Colonic mucosa (tissue), 4 donors: ENCODE results near the gene SLC25A25. TPM values are rescaled to one million over a fixed set of nuclear protein-coding genes. Genes with fewer than 3 reads are reported as not detected.

Source experiments
- DNase-seq: peaks from one replicate; pipeline ENCODE4 v3.0.0-alpha.2; 2020
- H3K27ac ChIP-seq: fragments of 200-600 bp; one replicate; pipeline ENCODE4 v1.8.0; 2021
- H3K27me3 ChIP-seq: fragments of 200-600 bp; one replicate; pipeline ENCODE4 v1.8.0; 2021
- H3K36me3 ChIP-seq: fragments of 200-600 bp; one replicate; pipeline ENCODE4 v1.8.0; 2021
- H3K4me1 ChIP-seq: fragments of 200-600 bp; one replicate; pipeline ENCODE4 v1.8.0; 2021; ENCODE audit warnings: mild to moderate bottlenecking
- H3K4me3 ChIP-seq: fragments of 200-600 bp; one replicate; pipeline ENCODE4 v1.8.0; 2021
- H3K9ac ChIP-seq, 2 donors: one replicate each; pipeline ENCODE4 v1.7.0; 2013; ENCODE audit warnings: control low read depth in 2 of 2, low read depth in 2 of 2, low read length in 2 of 2
- H3K9me3 ChIP-seq: fragments of 200-600 bp; one replicate; pipeline ENCODE4 v1.8.0; 2021
- CTCF ChIP-seq: fragments of 200-600 bp; IDR thresholded peaks from one replicate; pipeline ENCODE4 v1.8.0; 2022; ENCODE audit warnings: antibody characterized with exemption, mild to moderate bottlenecking
- intact Hi-C: fragments of 100-400 bp; cut with DNase I; formaldehyde crosslinking; loops from one replicate; pipeline ENCODE4 v1.14.1; 2022
- total RNA-seq, 2 donors: library from RNA; stranded (reverse); fragmentation: NEBNext Ultra II Directional in 1 of 2; extraction: Animal tissue kit (Norgen Biotek cat#: 25700) in 1 of 2; gene quantifications; one replicate each; pipeline ENCODE4 v1.2.1, GENCODE V29; 2021
- donor health status: healthy.
- donor health status: DM: no; HTN: no; CAD: no.
- donor health status: DM: no; HTN: no; CAD: no.

The SLC25A25 gene
- total RNA-seq, 2 donors from 2014 or later, result 12.3 to 19.7 TPM

- H3K4me3 ChIP-seq, result peak within 1 kb of the TSS; percentile 14
- peaks cover 4% of the 10 kb centered on the region for H3K4me1 ChIP-seq
- peak within 1 kb of the TSS; percentile 95 for H3K27ac ChIP-seq
- peak; percentile 83 for DNase-seq
- intact Hi-C loops, result no loop called here
- no peaks in the 10 kb centered on the region for H3K27me3 ChIP-seq
- no peak for TF ChIP-seq CTCF
- H3K9ac ChIP-seq, result peak within 1 kb of the TSS; percentile 73 to 83
- no peaks in the 10 kb centered on the region for H3K36me3 ChIP-seq
- H3K9me3 ChIP-seq, result no peaks in the 10 kb centered on the region
Observed at GRCh38 chr9:128149001-128149701, 81.1 kb downstream of the SLC25A25 start, which contains the start of gene LCN2. Gene LCN2, plus strand, starts transcription at chr9:128149453. Its CDS starts 73 bp downstream, at chr9:128149526.

- H3K9ac ChIP-seq, result peak overlapping the region in 1 of 2 donors; percentile 83
- H3K4me1 ChIP-seq, result peaks cover 4% of the 10 kb centered on the region
- DNase-seq, result no peak
- H3K9me3 ChIP-seq, result no peaks in the 10 kb centered on the region
- peak overlapping the region; percentile 95 for H3K27ac ChIP-seq
- peak overlapping the region; percentile 14 for H3K4me3 ChIP-seq
- H3K36me3 ChIP-seq, result no peaks in the 10 kb centered on the region
- TF ChIP-seq CTCF, result no peak
- no peaks in the 10 kb centered on the region for H3K27me3 ChIP-seq
- intact Hi-C loops, result no loop called here
Observed at GRCh38 chr9:128149951-128150593, 82.0 kb downstream of the SLC25A25 start.

- no peaks in the 10 kb centered on the region for H3K27me3 ChIP-seq
- peak overlapping the region; percentile 95 for H3K27ac ChIP-seq
- TF ChIP-seq CTCF, result no peak
- no peaks in the 10 kb centered on the region for H3K36me3 ChIP-seq
- H3K9me3 ChIP-seq, result no peaks in the 10 kb centered on the region
- peak overlapping the region in 1 of 2 donors; percentile 83 for H3K9ac ChIP-seq
- intact Hi-C loops, result no loop called here
- H3K4me3 ChIP-seq, result no peak overlapping the region
- DNase-seq, result peak; percentile 77
- peaks cover 4% of the 10 kb centered on the region for H3K4me1 ChIP-seq
Observed at GRCh38 chr9:128150594-128151308, 82.7 kb downstream of the SLC25A25 start.

GRCh38 chr9:128151309-128152132, 83.5 kb downstream of the SLC25A25 start:
- DNase-seq, result no peak
- no peaks in the 10 kb centered on the region for H3K36me3 ChIP-seq
- H3K9ac ChIP-seq, result no peak overlapping the region
- peaks cover 4% of the 10 kb centered on the region for H3K4me1 ChIP-seq
- no peak for TF ChIP-seq CTCF
- H3K9me3 ChIP-seq, result no peaks in the 10 kb centered on the region
- intact Hi-C loops, result no loop called here
- H3K27ac ChIP-seq, result peak overlapping the region; percentile 95
- no peaks in the 10 kb centered on the region for H3K27me3 ChIP-seq
- no peak overlapping the region for H3K4me3 ChIP-seq
